K562 (cell line): ENCODE measurements around the gene IDI2. TPM values are rescaled to one million over a fixed set of nuclear protein-coding genes. Genes with fewer than 3 reads are reported as not detected.

Experiments used
- DIDO1 ChIP-seq: fragments of 450-650 bp; IDR thresholded peaks from 2 replicates; pipeline ENCODE4 v1.6.1; 2016; ENCODE audit warnings: low read depth, missing biosample characterization, missing genetic modification characterization
- ERF ChIP-seq: fragments of 450-650 bp; formaldehyde crosslinking; IDR thresholded peaks from 2 replicates; pipeline ENCODE4 v1.4.0; 2020; ENCODE audit warnings: mild to moderate bottlenecking, mixed read lengths
- EZH2 ChIP-seq: IDR thresholded peaks from 2 replicates; pipeline ENCODE4 v1.6.1; 2012; ENCODE audit warnings: low read depth, mild to moderate bottlenecking, inconsistent platforms, low read length, borderline replicate concordance
- HNRNPUL1 ChIP-seq: fragments of 200-400 bp; formaldehyde crosslinking; IDR thresholded peaks from 2 replicates; pipeline ENCODE4 v1.6.1; 2017; ENCODE audit warnings: low read length
- KLF1 ChIP-seq: fragments of 450-650 bp; IDR thresholded peaks from 2 replicates; pipeline ENCODE4 v1.6.1; 2016; ENCODE audit warnings: missing genetic modification characterization, missing compliant biosample characterization
- NONO ChIP-seq, 2 experiments: fragments of 200-400 bp in 1 of 2; fragments of 450-650 bp in 1 of 2; formaldehyde crosslinking in 1 of 2; IDR thresholded peaks; 2 replicates each; pipeline ENCODE4 v1.6.1; 2017; ENCODE audit warnings: low read depth in 2 of 2, mild to moderate bottlenecking in 2 of 2, moderate library complexity in 2 of 2, low read length in 1 of 2
- PHF8 ChIP-seq: fragments of 200-600 bp; sonication (generic); IDR thresholded peaks from 2 replicates; pipeline ENCODE4 v1.6.1; 2012; ENCODE audit warnings: mixed run types, mild to moderate bottlenecking, inconsistent platforms, low read length, moderate library complexity, borderline replicate concordance
- RFX1 ChIP-seq: fragments of 450-650 bp; IDR thresholded peaks from 2 replicates; pipeline ENCODE4 v1.6.1; 2016; ENCODE audit warnings: mild to moderate bottlenecking, moderate library complexity
- SIN3A ChIP-seq, 2 experiments: fragments of 150-350 bp in 1 of 2; IDR thresholded peaks; 2 replicates each; pipeline ENCODE4 v1.6.1; 2011 to 2016; ENCODE audit warnings: borderline replicate concordance in 2 of 2, low read depth in 2 of 2, low read length in 2 of 2, mild to moderate bottlenecking in 2 of 2, moderate library complexity in 2 of 2; ENCODE audit not compliant: control insufficient read depth in 1 of 2
- SIRT6 ChIP-seq: IDR thresholded peaks from one replicate; pipeline ENCODE4 v1.6.1; 2012; ENCODE audit warnings: low read depth, mild to moderate bottlenecking, control low read depth, inconsistent platforms, low read length, moderate library complexity
- SMAD1 ChIP-seq: fragments of 150-350 bp; IDR thresholded peaks from 2 replicates; pipeline ENCODE4 v1.6.1; 2014; ENCODE audit warnings: low read length, low read depth; ENCODE audit not compliant: partially characterized antibody
- SRSF9 ChIP-seq: fragments of 200-400 bp; formaldehyde crosslinking; IDR thresholded peaks from 2 replicates; pipeline ENCODE4 v1.6.1; 2017; ENCODE audit warnings: low read depth, low read length, borderline replicate concordance
- XRCC3 ChIP-seq: fragments of 450-650 bp; IDR thresholded peaks from 2 replicates; pipeline ENCODE4 v1.6.1; 2017; ENCODE audit warnings: mild to moderate bottlenecking, moderate library complexity
- ZNF140 ChIP-seq: fragments of 250-450 bp; sonication (Bioruptor Pico); IDR thresholded peaks from 2 replicates; pipeline ENCODE4 v1.8.0; 2021; ENCODE audit warnings: moderate library complexity, mild to moderate bottlenecking, inconsistent platforms
- ZNF717 ChIP-seq: fragments of 250-450 bp; sonication (Bioruptor Pico); IDR thresholded peaks from 2 replicates; pipeline ENCODE4 v1.5.0; 2021
- ZSCAN29 ChIP-seq: fragments of 450-650 bp; IDR thresholded peaks from 2 replicates; pipeline ENCODE4 v1.6.1; 2017
- polyA plus RNA-seq, 8 experiments: library from polyadenylated mRNA; depleted of rRNA in 4 of 8; stranded (reverse) in 5 of 8; unstranded in 3 of 8; fragments of >200 nt; fragmentation: Nextera tagmentation in 2 of 8; fragmentation: Illumina TruSeq in 1 of 8; extraction: Ambion mirVana in 2 of 8; extraction: Trizol in 1 of 8; gene quantifications; 2 replicates each; pipeline versions ENCODE4 v1.2.1 to v1.2.3, GENCODE V29; 2011 to 2014; ENCODE audit warnings: inconsistent platforms in 1 of 8, missing spikeins in 1 of 8
- total RNA-seq, 7 experiments: library from RNA; depleted of rRNA in 6 of 7; stranded (reverse); fragments of >200 nt in 6 of 7; fragmentation: Illumina TruSeq in 2 of 7; extraction: Trizol in 2 of 7; gene quantifications; 2 replicates each; pipeline versions ENCODE4 v1.2.1 to v1.2.3, GENCODE V29; 2011 to 2021; ENCODE audit warnings: low replicate concordance in 1 of 7
- TF ChIP-seq, protein P1 (sequence below): fragments of 250-450 bp; sonication (Bioruptor Pico); IDR thresholded peaks from 2 replicates; pipeline ENCODE4 v1.8.0; 2022; ENCODE audit warnings: inconsistent platforms
- TF ChIP-seq, protein P2 (sequence below): sonication (generic); formaldehyde crosslinking; IDR thresholded peaks from 2 replicates; pipeline ENCODE4 v1.8.0; 2022; ENCODE audit warnings: mild to moderate bottlenecking, missing genetic modification reagents
- TF ChIP-seq, protein P3 (sequence below): fragments of 250-450 bp; sonication (Bioruptor Pico); IDR thresholded peaks from 2 replicates; pipeline ENCODE4 v1.4.0; 2020; ENCODE audit warnings: mild to moderate bottlenecking, moderate library complexity
- TF ChIP-seq, protein P4 (sequence below): sonication (generic); formaldehyde crosslinking; IDR thresholded peaks from 2 replicates; pipeline ENCODE4 v1.8.0; 2023; ENCODE audit warnings: mild to moderate bottlenecking, missing genetic modification reagents
- TF ChIP-seq, protein P5 (sequence below), 2 experiments: fragments of 450-650 bp in 1 of 2; IDR thresholded peaks; 2 replicates each; pipeline ENCODE4 v1.6.1; 2011 to 2017; ENCODE audit warnings: low read depth in 2 of 2, antibody characterized with exemption in 1 of 2, borderline replicate concordance in 1 of 2, low read length in 1 of 2, mild to moderate bottlenecking in 1 of 2, mixed read lengths in 1 of 2; ENCODE audit not compliant: control insufficient read depth in 1 of 2

Gene IDI2
- total and polyA plus RNA-seq, 9 of the 15 experiments (the other 6 are each of a cell fraction or from before 2014, with no cell fraction given), result not detected

DNA sequence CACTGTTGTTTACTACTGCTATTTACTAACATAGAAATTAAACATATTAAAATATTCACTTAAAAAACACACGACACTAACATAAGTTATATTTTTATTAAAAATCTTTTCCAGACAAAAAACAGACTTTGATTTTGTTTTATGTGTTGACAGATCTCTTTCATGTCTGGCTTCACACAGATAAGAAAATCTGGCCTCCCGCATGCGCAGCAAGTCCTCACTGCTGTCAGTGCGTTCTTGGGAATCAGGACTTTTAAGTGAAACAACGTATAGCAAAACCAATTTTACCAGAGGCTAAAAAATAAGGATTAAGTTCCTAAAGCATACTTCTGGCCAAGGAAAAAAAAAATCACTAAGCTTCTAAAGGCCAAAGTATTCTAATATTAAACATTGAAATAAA lies 24.5 kb upstream of the IDI2 start (continued):
- TF ChIP-seq, protein P1, sequence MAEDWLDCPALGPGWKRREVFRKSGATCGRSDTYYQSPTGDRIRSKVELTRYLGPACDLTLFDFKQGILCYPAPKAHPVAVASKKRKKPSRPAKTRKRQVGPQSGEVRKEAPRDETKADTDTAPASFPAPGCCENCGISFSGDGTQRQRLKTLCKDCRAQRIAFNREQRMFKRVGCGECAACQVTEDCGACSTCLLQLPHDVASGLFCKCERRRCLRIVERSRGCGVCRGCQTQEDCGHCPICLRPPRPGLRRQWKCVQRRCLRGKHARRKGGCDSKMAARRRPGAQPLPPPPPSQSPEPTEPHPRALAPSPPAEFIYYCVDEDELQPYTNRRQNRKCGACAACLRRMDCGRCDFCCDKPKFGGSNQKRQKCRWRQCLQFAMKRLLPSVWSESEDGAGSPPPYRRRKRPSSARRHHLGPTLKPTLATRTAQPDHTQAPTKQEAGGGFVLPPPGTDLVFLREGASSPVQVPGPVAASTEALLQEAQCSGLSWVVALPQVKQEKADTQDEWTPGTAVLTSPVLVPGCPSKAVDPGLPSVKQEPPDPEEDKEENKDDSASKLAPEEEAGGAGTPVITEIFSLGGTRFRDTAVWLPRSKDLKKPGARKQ (CRISPR knock-in tag), result no peak
- no peak for TF ChIP-seq ZNF717 (CRISPR knock-in tag)
- peak in 1 of 2 experiments; percentile 47; a peak in 1 of 4 replicates for TF ChIP-seq SIN3A (IDR thresholded peaks at IDR 0.05; ENCODE audit: borderline replicate concordance in 2 of 2, control insufficient read depth in 1 of 2, low read depth in 2 of 2, low read length in 2 of 2)
- TF ChIP-seq NONO (IDR thresholded peaks at IDR 0.05; ENCODE audit: low read depth in 2 of 2, low read length in 1 of 2), result no peak
- no peak for TF ChIP-seq ZNF140 (CRISPR knock-in tag)
- no peak for TF ChIP-seq EZH2
- TF ChIP-seq, protein P2, sequence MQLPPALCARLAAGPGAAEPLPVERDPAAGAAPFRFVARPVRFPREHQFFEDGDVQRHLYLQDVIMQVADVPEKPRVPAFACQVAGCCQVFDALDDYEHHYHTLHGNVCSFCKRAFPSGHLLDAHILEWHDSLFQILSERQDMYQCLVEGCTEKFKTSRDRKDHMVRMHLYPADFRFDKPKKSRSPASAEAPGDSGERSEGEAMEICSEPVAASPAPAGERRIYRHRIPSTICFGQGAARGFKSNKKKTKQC, result no peak
- TF ChIP-seq SRSF9, result no peak
- TF ChIP-seq PHF8, result no peak
- TF ChIP-seq HNRNPUL1, result no peak
- no peak for TF ChIP-seq XRCC3
- no peak for TF ChIP-seq SMAD1
- TF ChIP-seq, protein P3, sequence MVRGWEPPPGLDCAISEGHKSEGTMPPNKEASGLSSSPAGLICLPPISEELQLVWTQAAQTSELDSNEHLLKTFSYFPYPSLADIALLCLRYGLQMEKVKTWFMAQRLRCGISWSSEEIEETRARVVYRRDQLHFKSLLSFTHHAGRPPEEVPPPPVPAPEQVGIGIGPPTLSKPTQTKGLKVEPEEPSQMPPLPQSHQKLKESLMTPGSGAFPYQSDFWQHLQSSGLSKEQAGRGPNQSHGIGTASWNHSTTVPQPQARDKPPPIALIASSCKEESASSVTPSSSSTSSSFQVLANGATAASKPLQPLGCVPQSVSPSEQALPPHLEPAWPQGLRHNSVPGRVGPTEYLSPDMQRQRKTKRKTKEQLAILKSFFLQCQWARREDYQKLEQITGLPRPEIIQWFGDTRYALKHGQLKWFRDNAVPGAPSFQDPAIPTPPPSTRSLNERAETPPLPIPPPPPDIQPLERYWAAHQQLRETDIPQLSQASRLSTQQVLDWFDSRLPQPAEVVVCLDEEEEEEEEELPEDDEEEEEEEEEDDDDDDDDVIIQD (CRISPR knock-in tag), result no peak
- TF ChIP-seq ERF (CRISPR knock-in tag), result no peak
- TF ChIP-seq DIDO1, result no peak
- TF ChIP-seq ZSCAN29, result no peak
- TF ChIP-seq, protein P4, sequence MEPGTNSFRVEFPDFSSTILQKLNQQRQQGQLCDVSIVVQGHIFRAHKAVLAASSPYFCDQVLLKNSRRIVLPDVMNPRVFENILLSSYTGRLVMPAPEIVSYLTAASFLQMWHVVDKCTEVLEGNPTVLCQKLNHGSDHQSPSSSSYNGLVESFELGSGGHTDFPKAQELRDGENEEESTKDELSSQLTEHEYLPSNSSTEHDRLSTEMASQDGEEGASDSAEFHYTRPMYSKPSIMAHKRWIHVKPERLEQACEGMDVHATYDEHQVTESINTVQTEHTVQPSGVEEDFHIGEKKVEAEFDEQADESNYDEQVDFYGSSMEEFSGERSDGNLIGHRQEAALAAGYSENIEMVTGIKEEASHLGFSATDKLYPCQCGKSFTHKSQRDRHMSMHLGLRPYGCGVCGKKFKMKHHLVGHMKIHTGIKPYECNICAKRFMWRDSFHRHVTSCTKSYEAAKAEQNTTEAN (CRISPR knock-in tag), result no peak
- no peak for TF ChIP-seq KLF1 (tag)
- TF ChIP-seq, protein P5, sequence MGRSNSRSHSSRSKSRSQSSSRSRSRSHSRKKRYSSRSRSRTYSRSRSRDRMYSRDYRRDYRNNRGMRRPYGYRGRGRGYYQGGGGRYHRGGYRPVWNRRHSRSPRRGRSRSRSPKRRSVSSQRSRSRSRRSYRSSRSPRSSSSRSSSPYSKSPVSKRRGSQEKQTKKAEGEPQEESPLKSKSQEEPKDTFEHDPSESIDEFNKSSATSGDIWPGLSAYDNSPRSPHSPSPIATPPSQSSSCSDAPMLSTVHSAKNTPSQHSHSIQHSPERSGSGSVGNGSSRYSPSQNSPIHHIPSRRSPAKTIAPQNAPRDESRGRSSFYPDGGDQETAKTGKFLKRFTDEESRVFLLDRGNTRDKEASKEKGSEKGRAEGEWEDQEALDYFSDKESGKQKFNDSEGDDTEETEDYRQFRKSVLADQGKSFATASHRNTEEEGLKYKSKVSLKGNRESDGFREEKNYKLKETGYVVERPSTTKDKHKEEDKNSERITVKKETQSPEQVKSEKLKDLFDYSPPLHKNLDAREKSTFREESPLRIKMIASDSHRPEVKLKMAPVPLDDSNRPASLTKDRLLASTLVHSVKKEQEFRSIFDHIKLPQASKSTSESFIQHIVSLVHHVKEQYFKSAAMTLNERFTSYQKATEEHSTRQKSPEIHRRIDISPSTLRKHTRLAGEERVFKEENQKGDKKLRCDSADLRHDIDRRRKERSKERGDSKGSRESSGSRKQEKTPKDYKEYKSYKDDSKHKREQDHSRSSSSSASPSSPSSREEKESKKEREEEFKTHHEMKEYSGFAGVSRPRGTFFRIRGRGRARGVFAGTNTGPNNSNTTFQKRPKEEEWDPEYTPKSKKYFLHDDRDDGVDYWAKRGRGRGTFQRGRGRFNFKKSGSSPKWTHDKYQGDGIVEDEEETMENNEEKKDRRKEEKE (IDR thresholded peaks at IDR 0.05; ENCODE audit: borderline replicate concordance in 1 of 2, control insufficient read depth in 1 of 2, low read depth in 2 of 2, low read length in 1 of 2), result no peak
- TF ChIP-seq SIRT6, result no peak
- TF ChIP-seq RFX1, result no peak
